HepG2 (cell line): ENCODE results near the gene CCL27. TPM values are rescaled to one million over a fixed set of nuclear protein-coding genes. Genes with fewer than 3 reads are reported as not detected.

Experiments used
- ATAC-seq: fragments of 200-7000 bp; cut with Tn5 transposase; 3 replicates; pipeline ENCODE4 v1.9.1; 2020; ENCODE audit warnings: mild to moderate bottlenecking, moderate library complexity
- BruUV-seq: library from RNA; stranded (reverse); fragments of 400-500 nt; replicated peaks from 2 replicates; lab custom pipeline; 2021; lab: Mats Ljungman, UMichigan
- CTCF ChIA-PET: fragments of 300-600 bp; formaldehyde crosslinking; extraction: SDS; loops from one replicate; lab custom pipeline; 2021; ENCODE audit warnings: low total read pairs, inconsistent platforms, low intra/inter-chr PET ratio; lab: Yijun Ruan, JAX
- POLR2A ChIA-PET: fragments of 350-600 bp; sonication (Branson Sonifier 250); formaldehyde crosslinking; loops from one replicate; lab custom pipeline; 2020; ENCODE audit warnings: antibody characterized with exemption, inconsistent platforms; lab: Yijun Ruan, JAX
- DNase-seq: peaks from one replicate; pipeline ENCODE4 v3.0.0-alpha.2; 2015; ENCODE audit warnings: low spot score
- FAIRE-seq: peaks from 3 replicates; lab custom pipeline; 2011; peaks lifted over from hg19 to GRCh38; lab: Jason Lieb, UNC
- H2AFZ ChIP-seq: one replicate; pipeline ENCODE4 v1.6.1; 2011; ENCODE audit warnings: low read length, inconsistent platforms
- H3K27ac ChIP-seq: fragments of 300-600 bp; 3 replicates; pipeline ENCODE4 v1.8.0; 2011; ENCODE audit warnings: mixed run types, mild to moderate bottlenecking, mixed read lengths, low read length, inconsistent platforms; ENCODE audit not compliant: insufficient read depth; ENCODE audit errors: extremely low read length
- H3K27me3 ChIP-seq, 2 experiments: fragments of 200-600 bp in 1 of 2; 2 replicates in 1 of 2; 3 replicates in 1 of 2; pipeline versions ENCODE4 v1.6.0 to v1.8.0; 2011; ENCODE audit warnings: low read length in 2 of 2, mild to moderate bottlenecking in 2 of 2, moderate library complexity in 2 of 2, inconsistent platforms in 1 of 2; ENCODE audit not compliant: insufficient read depth in 2 of 2, control insufficient read depth in 1 of 2
- H3K36me3 ChIP-seq, 2 experiments: fragments of 200-600 bp in 1 of 2; replicated peaks in 1 of 2; 2 replicates in 1 of 2; 3 replicates in 1 of 2; pipeline versions ENCODE4 v1.5.1 to v1.8.0; 2011; ENCODE audit warnings: low read length in 2 of 2, inconsistent platforms in 1 of 2; ENCODE audit not compliant: insufficient read depth in 2 of 2, control insufficient read depth in 1 of 2
- H3K4me1 ChIP-seq: 2 replicates; pipeline ENCODE4 v1.5.1; 2012; ENCODE audit warnings: low read length, inconsistent platforms; ENCODE audit not compliant: insufficient read depth
- H3K4me2 ChIP-seq: 2 replicates; pipeline ENCODE4 v1.6.0; 2011; ENCODE audit warnings: low read depth, low read length, inconsistent platforms
- H3K4me3 ChIP-seq, 3 experiments: fragments of 200-600 bp in 1 of 3; sonication (generic), shearing (Covaris generic) in 1 of 3; replicated peaks in 1 of 3; 2 replicates each; pipeline ENCODE4 v1.5.1; 2011 to 2016; ENCODE audit warnings: low read length in 3 of 3, inconsistent platforms in 2 of 3, low read depth in 2 of 3, mild to moderate bottlenecking in 2 of 3, control low read depth in 1 of 3, mixed read lengths in 1 of 3; ENCODE audit not compliant: insufficient read depth in 1 of 3
- H3K79me2 ChIP-seq: one replicate; pipeline ENCODE4 v1.6.1; 2011; ENCODE audit warnings: low read length, inconsistent platforms; ENCODE audit not compliant: insufficient read depth
- H3K9ac ChIP-seq: 2 replicates; pipeline ENCODE4 v1.6.0; 2011; ENCODE audit warnings: mild to moderate bottlenecking, low read depth, low read length, inconsistent platforms; ENCODE audit not compliant: insufficient read depth
- H3K9me3 ChIP-seq: 2 replicates; pipeline ENCODE4 v1.5.1; 2012; ENCODE audit warnings: mild to moderate bottlenecking, low read length
- H4K20me1 ChIP-seq: 2 replicates; pipeline ENCODE4 v1.6.0; 2011; ENCODE audit warnings: inconsistent platforms, mild to moderate bottlenecking, low read length, moderate library complexity; ENCODE audit not compliant: insufficient read depth
- AGO2 ChIP-seq: fragments of 200-400 bp; formaldehyde crosslinking; optimal IDR thresholded peaks from 2 replicates; pipeline ENCODE3; 2017; ENCODE audit warnings: mild to moderate bottlenecking, low read depth, low read length, moderate library complexity
- POLR2AphosphoS5 ChIP-seq: IDR thresholded peaks from 2 replicates; pipeline ENCODE4 v1.6.1; 2012; ENCODE audit warnings: low read depth, low read length
- RBFOX2 ChIP-seq: fragments of 200-400 bp; formaldehyde crosslinking; IDR thresholded peaks from 2 replicates; pipeline ENCODE4 v1.6.1; 2017; ENCODE audit warnings: low read depth, mild to moderate bottlenecking, low read length
- ZNF563 ChIP-seq: sonication (generic); formaldehyde crosslinking; IDR thresholded peaks from 2 replicates; pipeline ENCODE4 v1.8.0; 2022; ENCODE audit warnings: mild to moderate bottlenecking, moderate library complexity, missing genetic modification reagents
- WGBS: methylation state at CpG from one replicate; pipeline ENCODE4 v1.1.6; 2017; ENCODE audit warnings: low lambda C conversion rate; 5-methylcytosine and 5-hydroxymethylcytosine counted together
- in situ Hi-C: cut with HindIII; loops from 2 replicates; pipeline ENCODE4 v1.10.0; 2017; ENCODE audit warnings: low pct_unique_long_range_greater_than_20kb; ENCODE audit not compliant: extremely low pct_ligation_motif_present
- intact Hi-C: fragments of 100-400 bp; cut with micrococcal nuclease; formaldehyde crosslinking; loops from one replicate; pipeline ENCODE4 v1.10.0; 2022; ENCODE audit not compliant: unreplicated experiment
- polyA plus RNA-seq, 8 experiments: library from polyadenylated mRNA; depleted of rRNA in 3 of 8; stranded (reverse) in 7 of 8; unstranded in 1 of 8; fragments of >200 nt; fragmentation: Illumina TruSeq in 4 of 8; extraction: Trizol in 4 of 8; gene quantifications; 2 replicates each; pipeline versions ENCODE4 v1.2.1 to v1.2.3, GENCODE V29; 2011 to 2016; ENCODE audit warnings: low read depth in 4 of 8, missing spikeins in 1 of 8, mixed read lengths in 1 of 8; ENCODE audit not compliant: insufficient read depth in 1 of 8
- total RNA-seq, 5 experiments: library from RNA; depleted of rRNA; stranded (reverse); fragments of >200 nt; fragmentation: Illumina TruSeq; extraction: Trizol; gene quantifications; 2 replicates each; pipeline ENCODE4 v1.2.3, GENCODE V29; 2016; ENCODE audit warnings: low read depth in 1 of 5
- TF ChIP-seq, protein P1 (sequence below): sonication (generic); formaldehyde crosslinking; IDR thresholded peaks from 2 replicates; pipeline ENCODE4 v1.4.0; 2020; ENCODE audit warnings: missing genetic modification reagents

CCL27 gene
- total and polyA plus RNA-seq, 2 of the 13 experiments (the other 11 are each of a cell fraction or from before 2014, with no cell fraction given) = not detected

DNA sequence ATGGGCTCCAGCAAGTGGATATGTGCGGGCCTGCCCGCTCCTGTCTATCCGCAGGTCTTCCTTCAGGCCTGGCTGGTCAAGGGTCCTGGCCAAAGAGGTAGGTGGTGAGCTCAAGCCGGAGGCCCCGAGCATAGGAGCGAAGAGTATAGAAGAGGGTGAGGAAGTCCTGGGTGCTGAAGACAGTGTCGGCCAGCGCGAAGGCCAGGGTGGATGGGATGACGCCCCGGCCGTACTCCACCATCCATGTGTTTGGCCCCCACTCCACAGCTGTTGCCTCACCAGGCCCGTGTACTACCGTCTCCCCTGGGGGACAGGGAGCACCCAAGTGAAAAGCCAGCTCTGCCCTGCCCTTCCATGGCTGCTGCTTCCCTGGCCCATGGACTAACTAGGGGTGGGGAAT lies 26.9 kb downstream of the CCL27 start:
- Histone ChIP-seq H3K4me2 (peak overlapping the region; percentile 51; the same call in 1 of the 2 replicates), H3K79me2 (peaks cover 14% of the 10 kb centered on the region), H3K4me1 (peaks cover 50% of the 10 kb centered on the region), H3K9me3 (no peaks in the 10 kb centered on the region), H3K27ac (no peak overlapping the region), H3K36me3 (peaks cover 3 to 4% of the 10 kb centered on the region in 2 experiments; a peak in 3 of 5 replicates), H3K4me3 (no peak overlapping the region; a peak in 1 of 6 replicates), H2AFZ (no peak overlapping the region), H4K20me1 (no peaks in the 10 kb centered on the region), H3K27me3 (no peaks in the 10 kb centered on the region; a peak in 1 of 5 replicates), H3K9ac (no peak overlapping the region)
- DNase-seq (no peak), FAIRE-seq (no peak), ATAC-seq (no peak)
- CTCF ChIA-PET = no interaction called here
- in situ Hi-C loops (no loop called here), intact Hi-C loops (no loop called here)
- no TSS peak for BruUV-seq
- 96% methylated on average over 11 of the region's 14 CpGs for WGBS
- TF ChIP-seq ZNF563 (CRISPR knock-in tag) (no peak), RBFOX2 (0 out of 2 replicates have a peak, but pooled peaks have one; percentile 16), AGO2 (peak; percentile 21)
- POLR2A ChIA-PET = interaction anchor here (1.9 to 6.9 kb wide), 2 partner anchors 10 to 16 kb away, joined by 9 to 100 read pairs; partner anchors contain the start of genes DCTN3 and GALT

DNA sequence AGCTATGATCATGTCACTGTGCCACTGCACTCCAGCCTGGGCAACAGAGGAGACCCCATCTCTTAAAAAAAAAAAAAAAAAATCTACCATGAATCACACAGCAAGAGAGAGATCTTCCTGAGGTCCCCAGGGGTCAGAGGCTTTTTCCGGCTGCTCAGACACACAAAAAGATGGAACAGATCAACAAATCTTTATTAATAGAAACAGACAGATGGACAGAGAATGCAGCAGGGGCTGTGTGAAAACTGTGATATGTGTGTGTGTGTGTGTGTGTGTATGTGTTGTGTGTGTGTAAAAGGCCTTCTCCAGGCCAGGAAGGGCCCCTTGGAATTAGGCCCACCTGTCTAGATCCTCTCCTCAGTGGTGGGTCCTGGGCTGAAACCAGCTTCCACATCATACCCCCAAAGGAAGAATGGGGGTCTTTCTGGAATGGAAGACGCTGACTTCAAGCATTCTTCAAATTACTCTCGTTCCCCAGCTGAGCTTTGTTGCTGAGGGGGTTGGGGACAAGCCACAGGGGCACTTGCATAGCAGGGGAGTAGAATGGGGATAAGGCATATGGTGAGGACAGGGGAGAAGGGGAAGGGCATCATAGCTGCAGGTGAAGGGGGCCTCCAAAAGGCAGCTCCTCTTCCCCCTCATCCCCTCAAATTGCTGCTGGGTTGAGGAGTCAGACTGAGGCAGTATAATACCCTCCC lies 27.8 kb downstream of the CCL27 start:
- in situ Hi-C loops = no loop called here
- TF ChIP-seq POLR2AphosphoS5 = peak; percentile 17; the same call in 1 of the 2 replicates
- TF ChIP-seq, protein P1, sequence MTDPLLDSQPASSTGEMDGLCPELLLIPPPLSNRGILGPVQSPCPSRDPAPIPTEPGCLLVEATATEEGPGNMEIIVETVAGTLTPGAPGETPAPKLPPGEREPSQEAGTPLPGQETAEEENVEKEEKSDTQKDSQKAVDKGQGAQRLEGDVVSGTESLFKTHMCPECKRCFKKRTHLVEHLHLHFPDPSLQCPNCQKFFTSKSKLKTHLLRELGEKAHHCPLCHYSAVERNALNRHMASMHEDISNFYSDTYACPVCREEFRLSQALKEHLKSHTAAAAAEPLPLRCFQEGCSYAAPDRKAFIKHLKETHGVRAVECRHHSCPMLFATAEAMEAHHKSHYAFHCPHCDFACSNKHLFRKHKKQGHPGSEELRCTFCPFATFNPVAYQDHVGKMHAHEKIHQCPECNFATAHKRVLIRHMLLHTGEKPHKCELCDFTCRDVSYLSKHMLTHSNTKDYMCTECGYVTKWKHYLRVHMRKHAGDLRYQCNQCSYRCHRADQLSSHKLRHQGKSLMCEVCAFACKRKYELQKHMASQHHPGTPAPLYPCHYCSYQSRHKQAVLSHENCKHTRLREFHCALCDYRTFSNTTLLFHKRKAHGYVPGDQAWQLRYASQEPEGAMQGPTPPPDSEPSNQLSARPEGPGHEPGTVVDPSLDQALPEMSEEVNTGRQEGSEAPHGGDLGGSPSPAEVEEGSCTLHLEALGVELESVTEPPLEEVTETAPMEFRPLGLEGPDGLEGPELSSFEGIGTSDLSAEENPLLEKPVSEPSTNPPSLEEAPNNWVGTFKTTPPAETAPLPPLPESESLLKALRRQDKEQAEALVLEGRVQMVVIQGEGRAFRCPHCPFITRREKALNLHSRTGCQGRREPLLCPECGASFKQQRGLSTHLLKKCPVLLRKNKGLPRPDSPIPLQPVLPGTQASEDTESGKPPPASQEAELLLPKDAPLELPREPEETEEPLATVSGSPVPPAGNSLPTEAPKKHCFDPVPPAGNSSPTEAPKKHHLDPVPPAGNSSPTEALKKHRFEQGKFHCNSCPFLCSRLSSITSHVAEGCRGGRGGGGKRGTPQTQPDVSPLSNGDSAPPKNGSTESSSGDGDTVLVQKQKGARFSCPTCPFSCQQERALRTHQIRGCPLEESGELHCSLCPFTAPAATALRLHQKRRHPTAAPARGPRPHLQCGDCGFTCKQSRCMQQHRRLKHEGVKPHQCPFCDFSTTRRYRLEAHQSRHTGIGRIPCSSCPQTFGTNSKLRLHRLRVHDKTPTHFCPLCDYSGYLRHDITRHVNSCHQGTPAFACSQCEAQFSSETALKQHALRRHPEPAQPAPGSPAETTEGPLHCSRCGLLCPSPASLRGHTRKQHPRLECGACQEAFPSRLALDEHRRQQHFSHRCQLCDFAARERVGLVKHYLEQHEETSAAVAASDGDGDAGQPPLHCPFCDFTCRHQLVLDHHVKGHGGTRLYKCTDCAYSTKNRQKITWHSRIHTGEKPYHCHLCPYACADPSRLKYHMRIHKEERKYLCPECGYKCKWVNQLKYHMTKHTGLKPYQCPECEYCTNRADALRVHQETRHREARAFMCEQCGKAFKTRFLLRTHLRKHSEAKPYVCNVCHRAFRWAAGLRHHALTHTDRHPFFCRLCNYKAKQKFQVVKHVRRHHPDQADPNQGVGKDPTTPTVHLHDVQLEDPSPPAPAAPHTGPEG (CRISPR knock-in tag) = no peak
- TF ChIP-seq, all 625 proteins: peak for 1
- CTCF ChIA-PET = interaction anchor here (0.5 to 4.5 kb wide), 8 partner anchors 12 to 900 kb away, joined by 3 to 54 read pairs (median 7); partner anchors contain the start of genes GALT and RPP25L
- H2AFZ ChIP-seq = no peak overlapping the region
- TSS peak; percentile 55 for BruUV-seq
- DNase-seq = no peak
- no peak for FAIRE-seq
- H3K9ac ChIP-seq = no peak overlapping the region
- no peak overlapping the region for H3K4me2 ChIP-seq
- H4K20me1 ChIP-seq = no peaks in the 10 kb centered on the region
- ATAC-seq = no peak
- peaks cover 14% of the 10 kb centered on the region for H3K79me2 ChIP-seq
- H3K9me3 ChIP-seq = no peaks in the 10 kb centered on the region
- peaks cover 58% of the 10 kb centered on the region for H3K4me1 ChIP-seq
- WGBS = 100% methylated on average over 3 of the region's 3 CpGs
- no peak overlapping the region for H3K27ac ChIP-seq
- intact Hi-C loops = loop anchor here (1.0 kb wide), 1 partner anchor 22 kb away; the partner anchor contains the start of gene RPP25L
- H3K36me3 ChIP-seq = peaks cover 3 to 4% of the 10 kb centered on the region in 2 experiments; a peak in 3 of 5 replicates
- no peaks in the 10 kb centered on the region; a peak in 1 of 5 replicates for H3K27me3 ChIP-seq
- POLR2A ChIA-PET = interaction anchor here (0.7 to 6.9 kb wide), 6 partner anchors 8 to 28 kb away, joined by 3 to 100 read pairs (median 4); partner anchors contain the start of genes DCTN3, GALT, IL11RA and RPP25L
- no peak overlapping the region for H3K4me3 ChIP-seq
